K562 (cell line): ENCODE data around the gene ADGRG1. TPM values are rescaled to one million over a fixed set of nuclear protein-coding genes. Genes with fewer than 3 reads are reported as not detected.

Experiments used
- ATF7 ChIP-seq: fragments of 450-650 bp; IDR thresholded peaks from 2 replicates; pipeline ENCODE4 v1.7.1; 2014; ENCODE audit warnings: mild to moderate bottlenecking, moderate library complexity
- CSDE1 ChIP-seq, 2 experiments: fragments of 450-650 bp; IDR thresholded peaks; 2 replicates each; pipeline ENCODE4 v1.6.1; 2016; ENCODE audit warnings: mild to moderate bottlenecking in 1 of 2
- DLX4 ChIP-seq: fragments of 250-450 bp; sonication (Bioruptor Pico); IDR thresholded peaks from 2 replicates; pipeline ENCODE4 v1.6.1; 2021; ENCODE audit warnings: mild to moderate bottlenecking
- FOXK2 ChIP-seq, 2 experiments: fragments of 450-650 bp; IDR thresholded peaks in 1 of 2; conservative IDR thresholded peaks in 1 of 2; 2 replicates each; pipeline ENCODE4 v1.6.1; 2016; ENCODE audit warnings: low read depth in 2 of 2, mild to moderate bottlenecking in 1 of 2
- GABPB1 ChIP-seq: sonication (generic); formaldehyde crosslinking; IDR thresholded peaks from 2 replicates; pipeline ENCODE4 v1.8.0; 2022; ENCODE audit warnings: mild to moderate bottlenecking, missing genetic modification reagents
- GATAD2A ChIP-seq: fragments of 450-650 bp; IDR thresholded peaks from 2 replicates; pipeline ENCODE4 v1.6.1; 2017
- GTF2F1 ChIP-seq: IDR thresholded peaks from 2 replicates; pipeline ENCODE4 v1.6.1; 2011; ENCODE audit warnings: low read depth, low read length, improper control_type of control experiment
- HDAC1 ChIP-seq, 2 experiments: fragments of 450-650 bp; IDR thresholded peaks; 2 replicates each; pipeline ENCODE4 v1.6.1; 2016 to 2017; ENCODE audit warnings: inconsistent platforms in 1 of 2, mild to moderate bottlenecking in 1 of 2, moderate library complexity in 1 of 2
- ID3 ChIP-seq, 2 experiments: fragments of 250-450 bp in 1 of 2; fragments of 450-650 bp in 1 of 2; sonication (Bioruptor Pico) in 1 of 2; IDR thresholded peaks; 2 replicates each; pipeline versions ENCODE4 v1.6.1 to v1.8.0; 2016 to 2021; ENCODE audit warnings: mild to moderate bottlenecking in 2 of 2, moderate library complexity in 2 of 2, missing compliant biosample characterization in 1 of 2, missing genetic modification characterization in 1 of 2
- L3MBTL2 ChIP-seq: fragments of 450-650 bp; IDR thresholded peaks from 2 replicates; pipeline ENCODE4 v1.6.1; 2016; ENCODE audit warnings: mild to moderate bottlenecking, moderate library complexity
- MBD2 ChIP-seq: sonication (generic); IDR thresholded peaks from 2 replicates; pipeline ENCODE4 v1.6.1; 2016; ENCODE audit warnings: low read depth, borderline replicate concordance
- MCM3 ChIP-seq: fragments of 450-650 bp; IDR thresholded peaks from 2 replicates; pipeline ENCODE4 v1.6.1; 2016
- MYBL2 ChIP-seq, 2 experiments: fragments of 450-650 bp in 1 of 2; sonication (generic) in 1 of 2; formaldehyde crosslinking in 1 of 2; IDR thresholded peaks; 2 replicates each; pipeline versions ENCODE4 v1.6.1 to v1.8.1; 2017 to 2022; ENCODE audit warnings: borderline replicate concordance in 1 of 2, inconsistent platforms in 1 of 2, low read depth in 1 of 2, mild to moderate bottlenecking in 1 of 2, missing genetic modification reagents in 1 of 2, moderate library complexity in 1 of 2
- PRDM10 ChIP-seq: fragments of 450-650 bp; IDR thresholded peaks from 2 replicates; pipeline ENCODE4 v1.6.1; 2018; ENCODE audit not compliant: partially characterized antibody
- PRMT5 ChIP-seq: sonication (generic); formaldehyde crosslinking; IDR thresholded peaks from 2 replicates; pipeline ENCODE4 v1.5.0; 2020; ENCODE audit warnings: missing genetic modification reagents
- SIN3B ChIP-seq: fragments of 450-650 bp; IDR thresholded peaks from 2 replicates; pipeline ENCODE4 v1.6.1; 2017; ENCODE audit warnings: low read depth, mild to moderate bottlenecking, moderate library complexity
- ZBTB12 ChIP-seq: fragments of 250-450 bp; sonication (Bioruptor Pico); IDR thresholded peaks from 2 replicates; pipeline ENCODE4 v1.4.0; 2020
- ZFX ChIP-seq: sonication (generic); formaldehyde crosslinking; IDR thresholded peaks from 2 replicates; pipeline ENCODE4 v1.8.0; 2022; ENCODE audit warnings: mild to moderate bottlenecking, missing genetic modification reagents, moderate library complexity
- ZNF239 ChIP-seq: fragments of 250-450 bp; sonication (Bioruptor Pico); IDR thresholded peaks from 2 replicates; pipeline ENCODE4 v1.4.0; 2020; ENCODE audit warnings: mild to moderate bottlenecking
- polyA plus RNA-seq, 8 experiments: library from polyadenylated mRNA; depleted of rRNA in 4 of 8; stranded (reverse) in 5 of 8; unstranded in 3 of 8; fragments of >200 nt; fragmentation: Nextera tagmentation in 2 of 8; fragmentation: Illumina TruSeq in 1 of 8; extraction: Ambion mirVana in 2 of 8; extraction: Trizol in 1 of 8; gene quantifications; 2 replicates each; pipeline versions ENCODE4 v1.2.1 to v1.2.3, GENCODE V29; 2011 to 2014; ENCODE audit warnings: inconsistent platforms in 1 of 8, missing spikeins in 1 of 8
- total RNA-seq, 7 experiments: library from RNA; depleted of rRNA in 6 of 7; stranded (reverse); fragments of >200 nt in 6 of 7; fragmentation: Illumina TruSeq in 2 of 7; extraction: Trizol in 2 of 7; gene quantifications; 2 replicates each; pipeline versions ENCODE4 v1.2.1 to v1.2.3, GENCODE V29; 2011 to 2021; ENCODE audit warnings: low replicate concordance in 1 of 7
- TF ChIP-seq, protein P1 (sequence below): fragments of 200-800 bp; sonication (Bioruptor generic); IDR thresholded peaks from 2 replicates; pipeline ENCODE4 v1.6.1; 2017; ENCODE audit warnings: missing genetic modification characterization, missing compliant biosample characterization

ADGRG1 gene
- total and polyA plus RNA-seq, 9 of the 15 experiments (the other 6 are each of a cell fraction or from before 2014, with no cell fraction given), result 0.04 to 0.31 (median 0.16) TPM; not detected in 6

DNA sequence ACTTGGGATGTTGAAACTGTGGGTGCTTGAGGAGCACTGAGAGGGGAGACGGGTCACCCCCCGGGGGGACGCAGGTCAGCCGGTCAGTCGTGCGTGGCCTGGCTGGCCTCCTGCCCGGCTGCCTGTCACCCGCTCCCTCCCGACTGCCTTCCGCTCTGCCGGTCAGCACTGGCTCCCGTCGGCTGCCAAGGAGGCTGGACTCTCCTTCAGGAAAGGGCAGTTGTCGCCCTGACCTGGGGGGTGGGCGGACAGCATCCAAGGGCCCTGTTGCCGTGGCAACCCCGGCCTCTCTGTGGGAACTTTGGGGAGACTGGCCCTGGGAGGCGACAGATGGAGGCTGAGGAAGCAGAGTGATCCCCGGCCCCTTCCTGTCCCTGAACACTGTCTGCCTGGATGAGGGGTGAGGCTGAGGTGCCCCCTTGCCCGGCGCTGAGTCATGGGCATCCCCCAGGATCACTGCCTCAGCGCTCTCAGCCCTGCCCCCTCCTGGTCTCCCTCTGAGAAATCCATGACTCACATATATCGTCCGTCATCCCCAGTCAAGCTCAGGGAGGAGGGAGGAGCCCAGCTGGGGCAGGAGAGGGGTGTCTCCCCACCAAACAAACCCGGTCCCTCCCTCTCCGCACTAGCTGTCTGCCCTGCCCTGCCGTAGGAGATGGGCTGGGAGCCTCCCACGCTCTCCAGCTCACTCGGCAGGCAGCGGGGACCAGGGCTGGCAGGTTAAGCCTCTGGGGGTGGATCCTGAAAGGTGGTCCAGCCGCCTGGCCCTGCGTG lies at the start of gene ADGRG1 (continued):
- TF ChIP-seq PRDM10 (peak; percentile 58), MYBL2 (IDR thresholded peaks at IDR 0.05; ENCODE audit: low read depth) (no peak), MYBL2 (CRISPR knock-in tag; IDR thresholded peaks at IDR 0.05; ENCODE audit: borderline replicate concordance) (no peak), ID3 (CRISPR knock-in tag; IDR thresholded peaks at IDR 0.05) (no peak), ID3 (tag; IDR thresholded peaks at IDR 0.05) (no peak), DLX4 (CRISPR knock-in tag) (no peak), ATF7 (peak; percentile 83), ZNF239 (CRISPR knock-in tag) (no peak), CSDE1 (IDR thresholded peaks at IDR 0.05) (no peak; a peak in 1 of 4 replicates), PRMT5 (CRISPR knock-in tag) (no peak), GTF2F1 (0 out of 2 replicates have a peak, but pooled peaks have one; percentile 25), MCM3 (no peak), GATAD2A (no peak), HDAC1 (IDR thresholded peaks at IDR 0.05) (no peak), MBD2 (peak; percentile 20; the same call in 1 of the 2 replicates), FOXK2 (conservative IDR thresholded peaks at IDR 0.05 in 1 of 2, IDR thresholded peaks at IDR 0.05 in 1 of 2; ENCODE audit: low read depth in 2 of 2) (no peak), L3MBTL2 (no peak), GABPB1 (no peak), SIN3B (no peak), ZBTB12 (no peak), ZFX (no peak)
- TF ChIP-seq, protein P1, sequence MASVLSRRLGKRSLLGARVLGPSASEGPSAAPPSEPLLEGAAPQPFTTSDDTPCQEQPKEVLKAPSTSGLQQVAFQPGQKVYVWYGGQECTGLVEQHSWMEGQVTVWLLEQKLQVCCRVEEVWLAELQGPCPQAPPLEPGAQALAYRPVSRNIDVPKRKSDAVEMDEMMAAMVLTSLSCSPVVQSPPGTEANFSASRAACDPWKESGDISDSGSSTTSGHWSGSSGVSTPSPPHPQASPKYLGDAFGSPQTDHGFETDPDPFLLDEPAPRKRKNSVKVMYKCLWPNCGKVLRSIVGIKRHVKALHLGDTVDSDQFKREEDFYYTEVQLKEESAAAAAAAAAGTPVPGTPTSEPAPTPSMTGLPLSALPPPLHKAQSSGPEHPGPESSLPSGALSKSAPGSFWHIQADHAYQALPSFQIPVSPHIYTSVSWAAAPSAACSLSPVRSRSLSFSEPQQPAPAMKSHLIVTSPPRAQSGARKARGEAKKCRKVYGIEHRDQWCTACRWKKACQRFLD (CRISPR knock-in tag), result no peak
